H1 (cell line): Measurements from ENCODE around the gene LSM5. TPM values are rescaled to one million over a fixed set of nuclear protein-coding genes. Genes with fewer than 3 reads are reported as not detected.

Experiments
- CTCF ChIA-PET: fragments of 300-600 bp; sonication (Branson Sonifier 250); formaldehyde crosslinking; loops from one replicate; lab custom pipeline; 2021; ENCODE audit not compliant: partially characterized antibody; lab: Charles Lee
- POLR2A ChIA-PET: fragments of 300-600 bp; sonication (Branson Sonifier 250); formaldehyde crosslinking; loops from one replicate; lab custom pipeline; 2021; ENCODE audit warnings: inconsistent platforms; ENCODE audit not compliant: partially characterized antibody; lab: Charles Lee
- DNase-seq, 2 experiments: peaks; one replicate each; pipeline versions ENCODE4 v3.0.0 to v3.0.0-alpha.2; 2010 to 2022; ENCODE audit warnings: low spot score in 2 of 2, low read depth in 1 of 2, mixed read lengths in 1 of 2
- FAIRE-seq: peaks from 2 replicates; lab custom pipeline; 2011; peaks lifted over from hg19 to GRCh38; lab: Jason Lieb, UNC
- H2AFZ ChIP-seq: 2 replicates; pipeline ENCODE4 v1.8.1; 2012; ENCODE audit warnings: low read length, inconsistent platforms
- H2AK5ac ChIP-seq: 2 replicates; pipeline ENCODE4 v1.6.1; 2013; ENCODE audit warnings: low read depth, low read length
- H2BK120ac ChIP-seq: replicated peaks from 2 replicates; pipeline ENCODE3; 2013; ENCODE audit warnings: low read depth, low read length, inconsistent platforms
- H2BK12ac ChIP-seq: 2 replicates; pipeline ENCODE4 v1.6.1; 2013; ENCODE audit warnings: low read depth, low read length
- H2BK15ac ChIP-seq: 2 replicates; pipeline ENCODE4 v1.6.1; 2013; ENCODE audit warnings: low read length
- H2BK20ac ChIP-seq: 2 replicates; pipeline ENCODE4 v1.6.1; 2013; ENCODE audit warnings: low read length
- H2BK5ac ChIP-seq: 2 replicates; pipeline ENCODE4 v1.6.1; 2013; ENCODE audit warnings: low read depth, low read length
- H3K14ac ChIP-seq: 2 replicates; pipeline ENCODE4 v1.6.1; 2013; ENCODE audit warnings: inconsistent platforms; ENCODE audit not compliant: insufficient read length
- H3K18ac ChIP-seq: 2 replicates; pipeline ENCODE4 v1.6.1; 2013; ENCODE audit warnings: low read length; ENCODE audit errors: extremely low read depth
- H3K23ac ChIP-seq: 2 replicates; pipeline ENCODE4 v1.6.1; 2013; ENCODE audit warnings: inconsistent platforms; ENCODE audit not compliant: insufficient read length
- H3K23me2 ChIP-seq: 2 replicates; pipeline ENCODE4 v1.6.1; 2013; ENCODE audit warnings: low read depth, low read length
- H3K27ac ChIP-seq: 2 replicates; pipeline ENCODE4 v1.6.1; 2011; ENCODE audit warnings: low read depth, low read length, inconsistent platforms
- H3K27me3 ChIP-seq, 4 experiments: replicated peaks in 1 of 4; 1 replicate in 1 of 4; 2 replicates in 3 of 4; pipeline versions ENCODE4 v1.6.1 to v1.8.1; 2011 to 2013; ENCODE audit warnings: low read length in 3 of 4, mild to moderate bottlenecking in 3 of 4, inconsistent platforms in 2 of 4, mixed read lengths in 2 of 4, moderate library complexity in 1 of 4; ENCODE audit not compliant: control insufficient read depth in 3 of 4, insufficient read depth in 3 of 4; ENCODE audit errors: extremely low read depth in 1 of 4
- H3K36me3 ChIP-seq, 4 experiments: 2 replicates each; pipeline versions ENCODE4 v1.6.1 to v1.8.1; 2011 to 2013; ENCODE audit warnings: mild to moderate bottlenecking in 4 of 4, low read length in 3 of 4, moderate library complexity in 2 of 4, control low read depth in 1 of 4, inconsistent platforms in 1 of 4; ENCODE audit not compliant: insufficient read depth in 4 of 4, control insufficient read depth in 2 of 4
- H3K4ac ChIP-seq: replicated peaks from 2 replicates; pipeline ENCODE3; 2013; ENCODE audit warnings: low read length, low read depth, mixed read lengths, inconsistent platforms; ENCODE audit not compliant: insufficient read length
- H3K4me1 ChIP-seq, 4 experiments: replicated peaks in 1 of 4; 1 replicate in 1 of 4; 2 replicates in 3 of 4; pipeline versions ENCODE4 v1.6.1 to v1.8.1; 2011 to 2013; ENCODE audit warnings: low read length in 3 of 4, inconsistent platforms in 2 of 4, mixed read lengths in 1 of 4; ENCODE audit not compliant: insufficient read depth in 4 of 4, control insufficient read depth in 3 of 4
- H3K4me2 ChIP-seq, 2 experiments: 2 replicates each; pipeline versions ENCODE4 v1.6.1 to v1.8.1; 2011 to 2013; ENCODE audit warnings: low read depth in 2 of 2, low read length in 2 of 2, control low read depth in 1 of 2, inconsistent platforms in 1 of 2, mild to moderate bottlenecking in 1 of 2; ENCODE audit not compliant: insufficient read depth in 1 of 2
- H3K4me3 ChIP-seq, 4 experiments: fragments of 200-600, 300-600 bp in 1 of 4; sonication (generic), shearing (Covaris generic), sonication (Bioruptor Twin) in 1 of 4; 2 replicates each; pipeline versions ENCODE4 v1.5.1 to v1.8.1; 2011 to 2016; ENCODE audit warnings: low read length in 4 of 4, low read depth in 3 of 4, control low read depth in 2 of 4, inconsistent platforms in 2 of 4, mild to moderate bottlenecking in 2 of 4, mixed read lengths in 1 of 4, moderate library complexity in 1 of 4; ENCODE audit not compliant: insufficient read depth in 2 of 4; ENCODE audit errors: extremely low read depth in 1 of 4
- H3K56ac ChIP-seq: replicated peaks from 2 replicates; pipeline ENCODE3; 2013; ENCODE audit warnings: low read depth, mild to moderate bottlenecking, mixed read lengths, low read length, inconsistent platforms; ENCODE audit not compliant: insufficient read length
- H3K79me1 ChIP-seq: 2 replicates; pipeline ENCODE4 v1.6.1; 2013; ENCODE audit warnings: low read depth, low read length, control low read depth
- H3K79me2 ChIP-seq, 2 experiments: 2 replicates each; pipeline versions ENCODE4 v1.6.1 to v1.8.1; 2012 to 2013; ENCODE audit warnings: low read length in 2 of 2, mild to moderate bottlenecking in 2 of 2, inconsistent platforms in 1 of 2; ENCODE audit not compliant: insufficient read depth in 2 of 2, control insufficient read depth in 1 of 2
- H3K9ac ChIP-seq, 4 experiments: replicated peaks in 1 of 4; 1 replicate in 1 of 4; 2 replicates in 3 of 4; pipeline versions ENCODE4 v1.6.1 to v1.8.1; 2011 to 2013; ENCODE audit warnings: low read depth in 3 of 4, low read length in 3 of 4, control low read depth in 2 of 4, mild to moderate bottlenecking in 2 of 4, moderate library complexity in 2 of 4, inconsistent platforms in 1 of 4; ENCODE audit errors: extremely low read depth in 1 of 4
- H3K9me3 ChIP-seq, 2 experiments: 2 replicates each; pipeline versions ENCODE4 v1.6.1 to v1.8.1; 2012 to 2013; ENCODE audit warnings: mild to moderate bottlenecking in 2 of 2, moderate library complexity in 2 of 2, control low read depth in 1 of 2, inconsistent platforms in 1 of 2, low read depth in 1 of 2, low read length in 1 of 2, mixed read lengths in 1 of 2; ENCODE audit not compliant: insufficient read depth in 2 of 2
- H4K20me1 ChIP-seq, 2 experiments: replicated peaks in 1 of 2; 2 replicates each; pipeline versions ENCODE3 to v1.8.1; 2011 to 2013; ENCODE audit warnings: inconsistent platforms in 2 of 2, low read length in 2 of 2, mild to moderate bottlenecking in 1 of 2; ENCODE audit not compliant: insufficient read depth in 2 of 2, control insufficient read depth in 1 of 2
- H4K5ac ChIP-seq: 2 replicates; pipeline ENCODE4 v1.6.1; 2013; ENCODE audit warnings: low read length, low read depth, mixed read lengths, inconsistent platforms; ENCODE audit not compliant: insufficient read length
- H4K8ac ChIP-seq: 2 replicates; pipeline ENCODE4 v1.8.0; 2013; ENCODE audit warnings: mild to moderate bottlenecking, moderate library complexity, low read length, inconsistent platforms; ENCODE audit not compliant: insufficient read depth; ENCODE audit errors: extremely low read depth
- H4K91ac ChIP-seq: replicated peaks from 2 replicates; pipeline ENCODE3; 2013; ENCODE audit warnings: low read length, mixed read lengths, inconsistent platforms; ENCODE audit not compliant: insufficient read length
- CREB1 ChIP-seq: IDR thresholded peaks from 2 replicates; pipeline ENCODE4 v1.6.1; 2012; ENCODE audit warnings: inconsistent platforms
- HDAC6 ChIP-seq: IDR thresholded peaks from one replicate; pipeline ENCODE4 v1.7.1; 2012; ENCODE audit warnings: low read depth, mild to moderate bottlenecking, inconsistent platforms, low read length, moderate library complexity
- JUND ChIP-seq: IDR thresholded peaks from 2 replicates; pipeline ENCODE4 v1.6.1; 2011; ENCODE audit warnings: mild to moderate bottlenecking, improper control_type of control experiment, low read length
- NRF1 ChIP-seq: IDR thresholded peaks from 2 replicates; pipeline ENCODE4 v1.6.1; 2011; ENCODE audit warnings: mild to moderate bottlenecking, low read depth, low read length, improper control_type of control experiment
- WGBS, 2 experiments: shearing (Covaris generic) in 1 of 2; methylation state at CpG; one replicate each; pipeline versions ENCODE4 v1.1.6 to v1.1.7; 2013 to 2015; ENCODE audit warnings: low lambda C conversion rate in 2 of 2, mixed read lengths in 2 of 2, inconsistent platforms in 1 of 2, low coverage in 1 of 2, missing lambda C conversion rate in 1 of 2; ENCODE audit not compliant: insufficient replicate concordance in 2 of 2, insufficient coverage in 1 of 2, insufficient read length in 1 of 2; ENCODE audit errors: extremely low coverage in 1 of 2, missing lambda C conversion rate in 1 of 2; 5-methylcytosine and 5-hydroxymethylcytosine counted together
- polyA plus RNA-seq, 7 experiments: library from polyadenylated mRNA; depleted of rRNA in 3 of 7; stranded (reverse) in 5 of 7; unstranded in 2 of 7; fragments of >200 nt in 5 of 7; fragments of 200-250 nt in 2 of 7; gene quantifications; 1 replicate in 5 of 7; 2 replicates in 1 of 7; 4 replicates in 1 of 7; pipeline versions ENCODE4 v1.2.1 to v1.2.3, GENCODE V29; 2011 to 2013; ENCODE audit warnings: missing spikeins in 2 of 7, mixed read lengths in 2 of 7
- total RNA-seq: library from RNA; stranded (reverse); fragmentation: NEBNext Ultra II Directional; extraction: Animal tissue kit (Norgen Biotek cat#: 25700); gene quantifications from 2 replicates; pipeline ENCODE4 v1.2.1, GENCODE V29; 2021
- TF ChIP-seq, protein P1 (sequence below): IDR thresholded peaks from 2 replicates; pipeline ENCODE4 v1.6.1; 2011; ENCODE audit warnings: low read length, improper control_type of control experiment

The LSM5 gene
- total and polyA plus RNA-seq, 2 of the 8 experiments (the other 6 are each of a cell fraction or from before 2014, with no cell fraction given): 58.9 to 103 TPM

GRCh38 chr7:32539366-32539765 lies 49.2 kb upstream of the LSM5 start:
- no peak overlapping the region for H2AK5ac ChIP-seq
- no peak overlapping the region for H2BK20ac ChIP-seq
- no peak overlapping the region for H2AFZ ChIP-seq
- H3K27me3 ChIP-seq: no peaks in the 10 kb centered on the region
- no peak overlapping the region for H2BK15ac ChIP-seq
- H2BK120ac ChIP-seq: no peak overlapping the region
- no peak overlapping the region for H3K4ac ChIP-seq
- no peak overlapping the region for H3K56ac ChIP-seq
- no peak overlapping the region for H3K4me2 ChIP-seq
- no peak overlapping the region for H2BK12ac ChIP-seq
- no peaks in the 10 kb centered on the region for H3K23me2 ChIP-seq
- H2BK5ac ChIP-seq: no peak overlapping the region
- no peaks in the 10 kb centered on the region; the same call in 1 of the 2 replicates for H3K79me1 ChIP-seq
- H4K8ac ChIP-seq: no peak overlapping the region
- FAIRE-seq (no peak), DNase-seq (no peak)
- peaks cover 0 to 8% (median 1%) of the 10 kb centered on the region in 4 experiments; a peak in 3 of 7 replicates for H3K4me1 ChIP-seq
- H3K9me3 ChIP-seq: no peaks in the 10 kb centered on the region
- H3K18ac ChIP-seq: no peak overlapping the region
- ChIA-PET CTCF (no interaction called here), POLR2A (no interaction called here)
- H3K79me2 ChIP-seq: peaks cover 0 to 48% of the 10 kb centered on the region in 2 experiments; a peak in 2 of 4 replicates
- H3K14ac ChIP-seq: no peak overlapping the region
- 92% methylated on average over 2 of the region's 2 CpGs; no CpG with 5 or more reads in 1 of the 2 experiments for WGBS, 2 experiments
- peaks cover 3 to 6% of the 10 kb centered on the region in 2 experiments for H4K20me1 ChIP-seq
- H4K91ac ChIP-seq: no peak overlapping the region
- no peak overlapping the region for H3K4me3 ChIP-seq
- H3K23ac ChIP-seq: no peak overlapping the region
- no peak overlapping the region for H3K9ac ChIP-seq
- TF ChIP-seq, protein P1, sequence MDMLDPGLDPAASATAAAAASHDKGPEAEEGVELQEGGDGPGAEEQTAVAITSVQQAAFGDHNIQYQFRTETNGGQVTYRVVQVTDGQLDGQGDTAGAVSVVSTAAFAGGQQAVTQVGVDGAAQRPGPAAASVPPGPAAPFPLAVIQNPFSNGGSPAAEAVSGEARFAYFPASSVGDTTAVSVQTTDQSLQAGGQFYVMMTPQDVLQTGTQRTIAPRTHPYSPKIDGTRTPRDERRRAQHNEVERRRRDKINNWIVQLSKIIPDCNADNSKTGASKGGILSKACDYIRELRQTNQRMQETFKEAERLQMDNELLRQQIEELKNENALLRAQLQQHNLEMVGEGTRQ: no peak
- TF ChIP-seq CREB1 (no peak), NRF1 (no peak), JUND (no peak), HDAC6 (no peak)
- H3K27ac ChIP-seq: no peak overlapping the region
- H3K36me3 ChIP-seq: peaks cover 0 to 6% (median 3%) of the 10 kb centered on the region in 4 experiments; a peak in 4 of 8 replicates
- H4K5ac ChIP-seq: no peak overlapping the region
